K562 (cell line): ENCODE measurements around the gene TIPIN. TPM values are rescaled to one million over a fixed set of nuclear protein-coding genes. Genes with fewer than 3 reads are reported as not detected.

Source experiments
- ATAC-seq: fragments of 200-7000 bp; cut with Tn5 transposase; 3 replicates; pipeline ENCODE4 v1.9.1; 2020; ENCODE audit warnings: moderate library complexity
- BruUV-seq: library from RNA; stranded (reverse); fragments of 400-500 nt; replicated peaks from 2 replicates; lab custom pipeline; 2021; lab: Mats Ljungman, UMichigan
- CTCF ChIA-PET: fragments of 300-600 bp; formaldehyde crosslinking; extraction: SDS; loops from one replicate; lab custom pipeline; 2021; ENCODE audit warnings: low intra/inter-chr PET ratio; lab: Yijun Ruan, JAX
- POLR2A ChIA-PET: fragments of 300-600, 350-650 bp; sonication (Branson Sonifier 250); formaldehyde crosslinking; extraction: SDS; loops from one replicate; lab custom pipeline; 2021; ENCODE audit warnings: antibody characterized with exemption, inconsistent platforms; lab: Yijun Ruan, JAX
- DNase-seq, 4 experiments: peaks; one replicate each; pipeline versions ENCODE4 v3.0.0 to v3.0.0-alpha.2; 2011 to 2018; ENCODE audit warnings: low spot score in 3 of 4, mixed read lengths in 3 of 4; ENCODE audit errors: extremely low read depth in 1 of 4
- FAIRE-seq: peaks from 2 replicates; lab custom pipeline; 2011; peaks lifted over from hg19 to GRCh38; lab: Jason Lieb, UNC
- H2AFZ ChIP-seq: 2 replicates; pipeline ENCODE4 v1.6.0; 2011; ENCODE audit warnings: low read depth, low read length, control low read depth, inconsistent platforms
- H3K27ac ChIP-seq: fragments of 200-600 bp; 3 replicates; pipeline ENCODE4 v1.8.0; 2011; ENCODE audit warnings: low read depth, mild to moderate bottlenecking, control low read depth, inconsistent platforms, low read length, moderate library complexity, mixed read lengths; ENCODE audit errors: extremely low read depth
- H3K27me3 ChIP-seq, 2 experiments: fragments of 300-600 bp in 1 of 2; 2 replicates in 1 of 2; 3 replicates in 1 of 2; pipeline versions ENCODE4 v1.6.0 to v1.8.0; 2011; ENCODE audit warnings: inconsistent platforms in 2 of 2, low read length in 2 of 2, mild to moderate bottlenecking in 1 of 2, mixed read lengths in 1 of 2, moderate library complexity in 1 of 2; ENCODE audit not compliant: control insufficient read depth in 2 of 2, insufficient read depth in 2 of 2
- H3K36me3 ChIP-seq: fragments of 300-600 bp; 3 replicates; pipeline ENCODE4 v1.8.0; 2011; ENCODE audit warnings: mild to moderate bottlenecking, low read length, inconsistent platforms; ENCODE audit not compliant: control insufficient read depth, insufficient read depth
- H3K4me1 ChIP-seq, 2 experiments: fragments of 200-600 bp in 1 of 2; replicated peaks in 1 of 2; 2 replicates in 1 of 2; 3 replicates in 1 of 2; pipeline versions ENCODE4 v1.5.1 to v1.8.0; 2011; ENCODE audit warnings: inconsistent platforms in 2 of 2, low read length in 2 of 2, mild to moderate bottlenecking in 1 of 2, mixed read lengths in 1 of 2, moderate library complexity in 1 of 2; ENCODE audit not compliant: control insufficient read depth in 2 of 2, insufficient read depth in 2 of 2
- H3K4me2 ChIP-seq: 2 replicates; pipeline ENCODE4 v1.6.1; 2011; ENCODE audit warnings: low read length, control low read depth, inconsistent platforms, mixed read lengths; ENCODE audit not compliant: insufficient read depth
- H3K4me3 ChIP-seq: fragments of 200-600 bp; sonication (generic), shearing (Covaris generic); 2 replicates; pipeline ENCODE4 v1.5.1; 2016; ENCODE audit warnings: control low read depth, inconsistent platforms
- H3K79me2 ChIP-seq: fragments of 200-600 bp; 3 replicates; pipeline ENCODE4 v1.8.0; 2011; ENCODE audit warnings: low read length, inconsistent platforms; ENCODE audit not compliant: control insufficient read depth, insufficient read depth
- H3K9ac ChIP-seq, 2 experiments: 2 replicates each; pipeline versions ENCODE4 v1.6.0 to v1.6.1; 2011; ENCODE audit warnings: low read depth in 2 of 2, low read length in 2 of 2, control low read depth in 1 of 2, inconsistent platforms in 1 of 2, mild to moderate bottlenecking in 1 of 2, mixed read lengths in 1 of 2; ENCODE audit not compliant: insufficient read depth in 1 of 2
- H3K9me1 ChIP-seq: one replicate; pipeline ENCODE4 v1.6.0; 2011; ENCODE audit warnings: inconsistent platforms, mild to moderate bottlenecking, low read length, moderate library complexity; ENCODE audit not compliant: control insufficient read depth, insufficient read depth
- H3K9me3 ChIP-seq: replicated peaks from 2 replicates; pipeline ENCODE4 v1.5.1; 2011; ENCODE audit warnings: low read depth, low read length, inconsistent platforms; ENCODE audit not compliant: control insufficient read depth, insufficient read depth
- H4K20me1 ChIP-seq: replicated peaks from 2 replicates; pipeline ENCODE4 v1.6.1; 2011; ENCODE audit warnings: low read length, inconsistent platforms, mixed read lengths; ENCODE audit not compliant: control insufficient read depth, insufficient read depth
- ATF1 ChIP-seq, 2 experiments: fragments of 450-650 bp in 1 of 2; IDR thresholded peaks; 2 replicates each; pipeline ENCODE4 v1.6.1; 2016; ENCODE audit warnings: missing compliant biosample characterization in 1 of 2, missing genetic modification characterization in 1 of 2
- ESRRB ChIP-seq: fragments of 250-450 bp; sonication (Bioruptor Pico); IDR thresholded peaks from 2 replicates; pipeline ENCODE4 v1.5.0; 2020; ENCODE audit warnings: mild to moderate bottlenecking, moderate library complexity, borderline replicate concordance
- HDAC1 ChIP-seq, 2 experiments: fragments of 450-650 bp; IDR thresholded peaks; 2 replicates each; pipeline ENCODE4 v1.6.1; 2016 to 2017; ENCODE audit warnings: inconsistent platforms in 1 of 2, mild to moderate bottlenecking in 1 of 2, moderate library complexity in 1 of 2
- KHSRP ChIP-seq: fragments of 450-650 bp; IDR thresholded peaks from 2 replicates; pipeline ENCODE4 v1.6.1; 2017
- LCOR ChIP-seq: sonication (generic); formaldehyde crosslinking; IDR thresholded peaks from 2 replicates; pipeline ENCODE4 v1.8.0; 2022; ENCODE audit warnings: mild to moderate bottlenecking, missing genetic modification reagents
- MAZ ChIP-seq, 2 experiments: fragments of 450-650 bp in 1 of 2; sonication (generic) in 1 of 2; formaldehyde crosslinking; IDR thresholded peaks in 1 of 2; conservative IDR thresholded peaks in 1 of 2; 2 replicates each; pipeline versions ENCODE4 v1.4.0 to v1.5.0; 2020; ENCODE audit warnings: mild to moderate bottlenecking in 1 of 2, missing genetic modification reagents in 1 of 2
- NELFE ChIP-seq: IDR thresholded peaks from 2 replicates; pipeline ENCODE4 v1.6.1; 2011; ENCODE audit warnings: mild to moderate bottlenecking; ENCODE audit not compliant: insufficient read depth, insufficient read length
- PPARD ChIP-seq: fragments of 250-450 bp; sonication (Bioruptor Pico); IDR thresholded peaks from 2 replicates; pipeline ENCODE4 v1.8.0; 2022; ENCODE audit warnings: inconsistent platforms, mild to moderate bottlenecking, moderate library complexity
- RFX1 ChIP-seq: fragments of 450-650 bp; IDR thresholded peaks from 2 replicates; pipeline ENCODE4 v1.6.1; 2016; ENCODE audit warnings: mild to moderate bottlenecking, moderate library complexity
- TAF7 ChIP-seq: fragments of 450-650 bp; IDR thresholded peaks from 2 replicates; pipeline ENCODE4 v1.6.1; 2016; ENCODE audit warnings: missing genetic modification characterization, missing compliant biosample characterization
- ZFP30 ChIP-seq: fragments of 250-450 bp; sonication (Bioruptor Pico); IDR thresholded peaks from 2 replicates; pipeline ENCODE4 v1.8.0; 2022; ENCODE audit warnings: moderate library complexity, mild to moderate bottlenecking, inconsistent platforms, borderline replicate concordance
- ZKSCAN1 ChIP-seq: fragments of 150-350 bp; IDR thresholded peaks from 2 replicates; pipeline ENCODE4 v1.6.1; 2016; ENCODE audit warnings: low read depth, low read length
- ZNF134 ChIP-seq: fragments of 250-450 bp; sonication (Bioruptor Pico); conservative IDR thresholded peaks from 2 replicates; pipeline ENCODE4 v1.4.0; 2020
- ZNF282 ChIP-seq: sonication (generic); formaldehyde crosslinking; IDR thresholded peaks from 2 replicates; pipeline ENCODE4 v1.8.1; 2023; ENCODE audit warnings: missing genetic modification reagents
- ZNF561 ChIP-seq: fragments of 450-650 bp; formaldehyde crosslinking; conservative IDR thresholded peaks from 2 replicates; pipeline ENCODE4 v1.4.0; 2020; ENCODE audit warnings: mild to moderate bottlenecking, moderate library complexity
- ZNF589 ChIP-seq: fragments of 200-800 bp; sonication (Bioruptor generic); IDR thresholded peaks from 2 replicates; pipeline ENCODE4 v1.6.1; 2016; ENCODE audit warnings: low read depth, missing genetic modification characterization, missing compliant biosample characterization
- ZNF695 ChIP-seq: fragments of 450-650 bp; formaldehyde crosslinking; IDR thresholded peaks from 2 replicates; pipeline ENCODE4 v1.4.0; 2020; ENCODE audit warnings: mild to moderate bottlenecking, moderate library complexity
- WGBS: fragments of 100-300 bp; shearing (Covaris generic); methylation state at CpG from one replicate; pipeline ENCODE4 v1.1.6; 2016; ENCODE audit warnings: low coverage, mixed read lengths; ENCODE audit not compliant: insufficient coverage; ENCODE audit errors: missing lambda C conversion rate; 5-methylcytosine and 5-hydroxymethylcytosine counted together
- in situ Hi-C: fragments of 300-500 bp; cut with MboI; formaldehyde crosslinking; loops from 4 replicates; pipeline ENCODE4 v1.15.0; 2018; ENCODE audit warnings: inconsistent platforms, mixed read lengths
- intact Hi-C: fragments of 100-400 bp; cut with micrococcal nuclease; formaldehyde crosslinking; loops from 2 replicates; pipeline ENCODE4 v1.14.2; 2022
- polyA plus RNA-seq, 8 experiments: library from polyadenylated mRNA; depleted of rRNA in 4 of 8; stranded (reverse) in 5 of 8; unstranded in 3 of 8; fragments of >200 nt; fragmentation: Nextera tagmentation in 2 of 8; fragmentation: Illumina TruSeq in 1 of 8; extraction: Ambion mirVana in 2 of 8; extraction: Trizol in 1 of 8; gene quantifications; 2 replicates each; pipeline versions ENCODE4 v1.2.1 to v1.2.3, GENCODE V29; 2011 to 2014; ENCODE audit warnings: inconsistent platforms in 1 of 8, missing spikeins in 1 of 8
- total RNA-seq, 7 experiments: library from RNA; depleted of rRNA in 6 of 7; stranded (reverse); fragments of >200 nt in 6 of 7; fragmentation: Illumina TruSeq in 2 of 7; extraction: Trizol in 2 of 7; gene quantifications; 2 replicates each; pipeline versions ENCODE4 v1.2.1 to v1.2.3, GENCODE V29; 2011 to 2021; ENCODE audit warnings: low replicate concordance in 1 of 7
- TF ChIP-seq, protein P1 (sequence below): fragments of 250-450 bp; sonication (Bioruptor Pico); IDR thresholded peaks from 2 replicates; pipeline ENCODE4 v1.4.0; 2020; ENCODE audit warnings: mild to moderate bottlenecking, moderate library complexity, borderline replicate concordance
- TF ChIP-seq, protein P2 (sequence below): fragments of 450-650 bp; conservative IDR thresholded peaks from 2 replicates; pipeline ENCODE4 v1.6.1; 2016; ENCODE audit warnings: missing genetic modification characterization, low read depth, mild to moderate bottlenecking, missing compliant biosample characterization, moderate library complexity

TIPIN gene
- total and polyA plus RNA-seq, 9 of the 15 experiments (the other 6 are each of a cell fraction or from before 2014, with no cell fraction given): 22.9 to 61.4 (median 42.0) TPM

DNA sequence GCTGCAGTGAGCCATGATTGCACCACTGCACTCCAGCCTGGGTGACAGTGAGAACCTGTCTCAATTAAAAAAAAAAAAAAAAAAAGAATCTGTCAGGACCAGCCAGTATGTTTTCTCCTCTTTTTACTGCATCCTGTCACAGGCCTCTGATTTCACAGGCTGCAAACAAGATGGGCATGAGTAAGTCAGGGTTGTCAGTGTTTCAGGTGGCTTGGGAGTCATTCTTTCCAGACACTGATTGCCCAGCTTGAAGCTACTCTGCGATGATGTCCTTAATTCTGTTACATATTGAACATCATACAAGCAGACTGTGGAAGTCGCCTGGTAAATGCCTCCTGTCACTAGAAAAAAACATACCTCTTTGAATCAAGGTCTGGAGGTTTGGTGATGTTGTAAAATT, 44.3 kb downstream of the TIPIN start:
- 70% methylated on average over 2 of the region's 2 CpGs for WGBS
- no peak for DNase-seq
- no TSS peak for BruUV-seq
- Histone ChIP-seq H4K20me1 (no peaks in the 10 kb centered on the region), H3K36me3 (peaks cover 74% of the 10 kb centered on the region), H3K4me2 (no peak overlapping the region), H3K79me2 (no peaks in the 10 kb centered on the region), H3K9me1 (no peaks in the 10 kb centered on the region), H3K27ac (no peak overlapping the region), H3K27me3 (no peaks in the 10 kb centered on the region), H2AFZ (no peak overlapping the region), H3K4me3 (no peak overlapping the region), H3K9ac (no peak overlapping the region), H3K9me3 (no peaks in the 10 kb centered on the region), H3K4me1 (peaks cover 0 to 3% of the 10 kb centered on the region in 2 experiments; a peak in 2 of 5 replicates)
- intact Hi-C loops: no loop called here
- no peak for ATAC-seq
- no peak for TF ChIP-seq ZNF589 (CRISPR knock-in tag)
- no peak for TF ChIP-seq ZFP30
- TF ChIP-seq KHSRP: no peak
- TF ChIP-seq ZNF561 (CRISPR knock-in tag): no peak
- no peak for TF ChIP-seq ZKSCAN1
- TF ChIP-seq ZNF134 (CRISPR knock-in tag): no peak
- no peak for TF ChIP-seq RFX1
- TF ChIP-seq PPARD (CRISPR knock-in tag): no peak
- TF ChIP-seq, protein P1, sequence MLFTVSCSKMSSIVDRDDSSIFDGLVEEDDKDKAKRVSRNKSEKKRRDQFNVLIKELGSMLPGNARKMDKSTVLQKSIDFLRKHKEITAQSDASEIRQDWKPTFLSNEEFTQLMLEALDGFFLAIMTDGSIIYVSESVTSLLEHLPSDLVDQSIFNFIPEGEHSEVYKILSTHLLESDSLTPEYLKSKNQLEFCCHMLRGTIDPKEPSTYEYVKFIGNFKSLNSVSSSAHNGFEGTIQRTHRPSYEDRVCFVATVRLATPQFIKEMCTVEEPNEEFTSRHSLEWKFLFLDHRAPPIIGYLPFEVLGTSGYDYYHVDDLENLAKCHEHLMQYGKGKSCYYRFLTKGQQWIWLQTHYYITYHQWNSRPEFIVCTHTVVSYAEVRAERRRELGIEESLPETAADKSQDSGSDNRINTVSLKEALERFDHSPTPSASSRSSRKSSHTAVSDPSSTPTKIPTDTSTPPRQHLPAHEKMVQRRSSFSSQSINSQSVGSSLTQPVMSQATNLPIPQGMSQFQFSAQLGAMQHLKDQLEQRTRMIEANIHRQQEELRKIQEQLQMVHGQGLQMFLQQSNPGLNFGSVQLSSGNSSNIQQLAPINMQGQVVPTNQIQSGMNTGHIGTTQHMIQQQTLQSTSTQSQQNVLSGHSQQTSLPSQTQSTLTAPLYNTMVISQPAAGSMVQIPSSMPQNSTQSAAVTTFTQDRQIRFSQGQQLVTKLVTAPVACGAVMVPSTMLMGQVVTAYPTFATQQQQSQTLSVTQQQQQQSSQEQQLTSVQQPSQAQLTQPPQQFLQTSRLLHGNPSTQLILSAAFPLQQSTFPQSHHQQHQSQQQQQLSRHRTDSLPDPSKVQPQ (CRISPR knock-in tag): no peak
- no peak for TF ChIP-seq HDAC1 (IDR thresholded peaks at IDR 0.05)
- TF ChIP-seq, protein P2, sequence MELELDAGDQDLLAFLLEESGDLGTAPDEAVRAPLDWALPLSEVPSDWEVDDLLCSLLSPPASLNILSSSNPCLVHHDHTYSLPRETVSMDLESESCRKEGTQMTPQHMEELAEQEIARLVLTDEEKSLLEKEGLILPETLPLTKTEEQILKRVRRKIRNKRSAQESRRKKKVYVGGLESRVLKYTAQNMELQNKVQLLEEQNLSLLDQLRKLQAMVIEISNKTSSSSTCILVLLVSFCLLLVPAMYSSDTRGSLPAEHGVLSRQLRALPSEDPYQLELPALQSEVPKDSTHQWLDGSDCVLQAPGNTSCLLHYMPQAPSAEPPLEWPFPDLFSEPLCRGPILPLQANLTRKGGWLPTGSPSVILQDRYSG (tag): no peak
- no peak for TF ChIP-seq MAZ (CRISPR knock-in tag; conservative IDR thresholded peaks at IDR 0.05 in 1 of 2, IDR thresholded peaks at IDR 0.05 in 1 of 2)
- no peak for TF ChIP-seq TAF7 (tag)
- no peak for TF ChIP-seq ZNF282 (CRISPR knock-in tag)
- no peak for TF ChIP-seq ZNF695
- TF ChIP-seq ESRRB (CRISPR knock-in tag): no peak
- TF ChIP-seq NELFE: no peak
- no peak for TF ChIP-seq LCOR (CRISPR knock-in tag)
- no peak for TF ChIP-seq ATF1 (CRISPR knock-in tag; IDR thresholded peaks at IDR 0.05)
- no peak for TF ChIP-seq ATF1 (tag; IDR thresholded peaks at IDR 0.05)
- POLR2A ChIA-PET: interaction anchor here (0.6 to 1.7 kb wide), 6 partner anchors 10 to 657 kb away, joined by 3 to 4 read pairs (median 3); partner anchors contain the start of gene ZWILCH
- CTCF ChIA-PET: no interaction called here
- in situ Hi-C loops: no loop called here
- FAIRE-seq: no peak
